Glutamatergic neuron (in vitro differentiated cells): ENCODE data around the gene CCDC152. TPM values are rescaled to one million over a fixed set of nuclear protein-coding genes. Genes with fewer than 3 reads are reported as not detected.

Source experiments
- DNase-seq: peaks from one replicate; pipeline ENCODE4 v3.0.0; 2022
- H3K27ac Mint-ChIP-seq: one replicate; pipeline ENCODE4 v1.8.0; 2020; ENCODE audit warnings: mild to moderate bottlenecking, mixed read lengths, inconsistent platforms; ENCODE audit not compliant: unreplicated experiment
- H3K27me3 Mint-ChIP-seq: one replicate; pipeline ENCODE4 v1.8.0; 2020; ENCODE audit warnings: mild to moderate bottlenecking, moderate library complexity, mixed read lengths, inconsistent platforms; ENCODE audit not compliant: unreplicated experiment
- H3K36me3 Mint-ChIP-seq: one replicate; pipeline ENCODE4 v1.8.0; 2020; ENCODE audit warnings: mild to moderate bottlenecking, mixed read lengths, inconsistent platforms; ENCODE audit not compliant: unreplicated experiment
- H3K4me1 Mint-ChIP-seq: one replicate; pipeline ENCODE4 v1.8.0; 2020; ENCODE audit warnings: mild to moderate bottlenecking, low read depth, mixed read lengths, inconsistent platforms; ENCODE audit not compliant: unreplicated experiment
- H3K4me3 Mint-ChIP-seq: one replicate; pipeline ENCODE4 v1.8.0; 2020; ENCODE audit warnings: mild to moderate bottlenecking, mixed read lengths, inconsistent platforms; ENCODE audit not compliant: unreplicated experiment
- H3K9me3 Mint-ChIP-seq: one replicate; pipeline ENCODE4 v1.8.0; 2020; ENCODE audit warnings: mild to moderate bottlenecking, moderate library complexity, mixed read lengths, inconsistent platforms; ENCODE audit not compliant: unreplicated experiment
- total RNA-seq: library from RNA; stranded (reverse); fragmentation: NEBNext Ultra II Directional; extraction: Animal tissue kit (Norgen Biotek cat#: 25700); gene quantifications from one replicate; pipeline ENCODE4 v1.2.1, GENCODE V29; 2021; ENCODE audit not compliant: unreplicated experiment
- TF ChIP-seq, protein P1 (sequence below): fragments of 200-600 bp; sonication (generic); IDR thresholded peaks from one replicate; pipeline ENCODE4 v1.5.0; 2021; ENCODE audit not compliant: partially characterized antibody, unreplicated experiment

The CCDC152 gene
- total RNA-seq, 1 donor from 2014 or later, result 13.4 TPM

DNA sequence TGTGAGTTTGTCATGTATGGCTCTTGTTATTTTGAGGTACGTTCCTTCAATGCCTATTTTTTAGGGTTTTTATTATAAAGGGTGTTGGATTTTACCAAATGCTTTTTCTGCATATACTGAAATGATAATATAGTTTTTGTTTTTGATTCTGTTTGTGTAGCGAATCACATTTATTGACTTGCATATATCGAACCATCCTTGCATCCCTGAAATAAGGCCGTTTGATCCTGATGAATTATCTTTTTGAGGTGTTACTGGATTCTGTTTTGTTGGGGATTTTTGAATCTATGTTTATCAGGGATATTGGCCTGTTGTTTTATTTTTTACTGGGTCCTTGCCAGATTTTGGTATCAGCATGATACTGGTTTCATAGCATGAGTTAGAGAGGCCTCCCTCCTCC, 29.1 kb downstream of the CCDC152 start:
- H3K9me3 Mint-ChIP-seq, result peaks cover 3% of the 10 kb centered on the region

DNA sequence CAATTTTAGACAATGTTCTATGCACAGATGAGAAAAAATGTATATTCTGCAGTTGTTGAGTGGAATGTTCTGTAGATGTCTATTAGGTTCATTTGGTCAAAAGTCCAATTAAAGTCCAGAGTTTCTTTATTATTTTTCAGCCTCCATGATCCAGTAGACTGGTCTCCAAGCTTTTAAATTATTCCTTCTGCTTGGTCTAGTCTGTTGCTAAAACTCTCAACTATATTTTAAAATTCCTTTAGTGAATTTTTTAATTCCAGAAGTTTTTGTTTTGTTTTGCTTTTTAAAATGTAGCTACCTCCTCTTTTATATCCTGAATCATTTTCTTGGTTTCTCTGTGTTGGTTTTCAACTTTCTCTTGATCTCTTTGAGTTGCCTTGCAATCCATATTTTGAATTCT, 30.5 kb downstream of the CCDC152 start:
- Mint-ChIP-seq H3K36me3 (peaks cover 43% of the 10 kb centered on the region), H3K4me1 (no peaks in the 10 kb centered on the region), H3K4me3 (no peak overlapping the region), H3K9me3 (peaks cover 3% of the 10 kb centered on the region), H3K27ac (no peak overlapping the region), H3K27me3 (no peaks in the 10 kb centered on the region)
- TF ChIP-seq, protein P1, sequence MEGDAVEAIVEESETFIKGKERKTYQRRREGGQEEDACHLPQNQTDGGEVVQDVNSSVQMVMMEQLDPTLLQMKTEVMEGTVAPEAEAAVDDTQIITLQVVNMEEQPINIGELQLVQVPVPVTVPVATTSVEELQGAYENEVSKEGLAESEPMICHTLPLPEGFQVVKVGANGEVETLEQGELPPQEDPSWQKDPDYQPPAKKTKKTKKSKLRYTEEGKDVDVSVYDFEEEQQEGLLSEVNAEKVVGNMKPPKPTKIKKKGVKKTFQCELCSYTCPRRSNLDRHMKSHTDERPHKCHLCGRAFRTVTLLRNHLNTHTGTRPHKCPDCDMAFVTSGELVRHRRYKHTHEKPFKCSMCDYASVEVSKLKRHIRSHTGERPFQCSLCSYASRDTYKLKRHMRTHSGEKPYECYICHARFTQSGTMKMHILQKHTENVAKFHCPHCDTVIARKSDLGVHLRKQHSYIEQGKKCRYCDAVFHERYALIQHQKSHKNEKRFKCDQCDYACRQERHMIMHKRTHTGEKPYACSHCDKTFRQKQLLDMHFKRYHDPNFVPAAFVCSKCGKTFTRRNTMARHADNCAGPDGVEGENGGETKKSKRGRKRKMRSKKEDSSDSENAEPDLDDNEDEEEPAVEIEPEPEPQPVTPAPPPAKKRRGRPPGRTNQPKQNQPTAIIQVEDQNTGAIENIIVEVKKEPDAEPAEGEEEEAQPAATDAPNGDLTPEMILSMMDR, result no peak
- DNase-seq, result no peak

More for the DNA sequence above, 29.1 kb downstream of the CCDC152 start:
- no peak overlapping the region for H3K4me3 Mint-ChIP-seq
- no peak for DNase-seq
- H3K27me3 Mint-ChIP-seq, result no peaks in the 10 kb centered on the region
- peaks cover 43% of the 10 kb centered on the region for H3K36me3 Mint-ChIP-seq
- TF ChIP-seq, protein P1, result no peak
- no peak overlapping the region for H3K27ac Mint-ChIP-seq
- H3K4me1 Mint-ChIP-seq, result no peaks in the 10 kb centered on the region

DNA sequence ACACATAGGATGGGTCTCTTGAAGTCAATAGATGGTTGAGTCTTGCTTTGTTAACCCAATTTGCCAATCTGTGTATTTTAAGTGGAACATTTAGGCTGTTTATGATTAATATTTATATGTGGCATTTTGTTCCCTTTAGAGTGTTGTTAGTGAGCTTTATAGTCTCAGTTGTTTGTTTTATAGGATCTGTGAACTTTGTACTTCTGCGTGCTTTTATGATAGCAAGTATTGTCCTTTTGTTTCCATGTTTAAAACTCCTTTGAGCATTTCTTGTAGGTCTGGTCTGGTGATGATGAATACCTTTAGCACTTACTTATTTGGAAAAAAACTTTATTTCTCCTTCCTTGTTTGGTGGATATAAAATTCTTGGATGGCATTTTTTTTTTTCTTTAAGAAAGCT, 31.2 kb downstream of the CCDC152 start:
- Mint-ChIP-seq H3K9me3 (peaks cover 3% of the 10 kb centered on the region), H3K4me1 (peaks cover 3% of the 10 kb centered on the region), H3K36me3 (peaks cover 43% of the 10 kb centered on the region), H3K4me3 (no peak overlapping the region), H3K27me3 (no peaks in the 10 kb centered on the region), H3K27ac (no peak overlapping the region)
- DNase-seq, result no peak
- TF ChIP-seq, protein P1, result no peak

DNA sequence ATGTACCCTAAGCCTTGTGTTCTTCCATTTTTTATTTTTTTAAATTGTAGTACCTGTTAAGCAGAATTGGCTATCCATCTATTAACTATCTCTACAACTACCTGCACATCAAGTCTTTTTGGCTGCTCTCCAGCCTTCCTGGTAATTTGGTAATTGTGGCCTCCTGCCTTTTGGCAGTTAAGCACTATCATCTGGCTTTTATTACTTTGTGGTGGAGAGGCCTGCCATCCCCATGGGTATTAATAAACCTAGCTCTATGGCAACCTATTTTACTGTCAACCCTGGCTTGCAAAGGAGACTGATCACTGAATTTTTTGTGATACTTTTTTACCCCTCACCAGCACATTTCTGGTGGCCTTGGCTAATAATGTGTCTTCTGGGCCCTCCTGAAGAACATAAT, 34.5 kb downstream of the CCDC152 start:
- Mint-ChIP-seq H3K9me3 (no peaks in the 10 kb centered on the region), H3K27ac (no peak overlapping the region), H3K36me3 (peaks cover 30% of the 10 kb centered on the region), H3K4me1 (peaks cover 4% of the 10 kb centered on the region), H3K27me3 (no peaks in the 10 kb centered on the region), H3K4me3 (no peak overlapping the region)
- TF ChIP-seq, protein P1, result no peak
- DNase-seq, result no peak

DNA sequence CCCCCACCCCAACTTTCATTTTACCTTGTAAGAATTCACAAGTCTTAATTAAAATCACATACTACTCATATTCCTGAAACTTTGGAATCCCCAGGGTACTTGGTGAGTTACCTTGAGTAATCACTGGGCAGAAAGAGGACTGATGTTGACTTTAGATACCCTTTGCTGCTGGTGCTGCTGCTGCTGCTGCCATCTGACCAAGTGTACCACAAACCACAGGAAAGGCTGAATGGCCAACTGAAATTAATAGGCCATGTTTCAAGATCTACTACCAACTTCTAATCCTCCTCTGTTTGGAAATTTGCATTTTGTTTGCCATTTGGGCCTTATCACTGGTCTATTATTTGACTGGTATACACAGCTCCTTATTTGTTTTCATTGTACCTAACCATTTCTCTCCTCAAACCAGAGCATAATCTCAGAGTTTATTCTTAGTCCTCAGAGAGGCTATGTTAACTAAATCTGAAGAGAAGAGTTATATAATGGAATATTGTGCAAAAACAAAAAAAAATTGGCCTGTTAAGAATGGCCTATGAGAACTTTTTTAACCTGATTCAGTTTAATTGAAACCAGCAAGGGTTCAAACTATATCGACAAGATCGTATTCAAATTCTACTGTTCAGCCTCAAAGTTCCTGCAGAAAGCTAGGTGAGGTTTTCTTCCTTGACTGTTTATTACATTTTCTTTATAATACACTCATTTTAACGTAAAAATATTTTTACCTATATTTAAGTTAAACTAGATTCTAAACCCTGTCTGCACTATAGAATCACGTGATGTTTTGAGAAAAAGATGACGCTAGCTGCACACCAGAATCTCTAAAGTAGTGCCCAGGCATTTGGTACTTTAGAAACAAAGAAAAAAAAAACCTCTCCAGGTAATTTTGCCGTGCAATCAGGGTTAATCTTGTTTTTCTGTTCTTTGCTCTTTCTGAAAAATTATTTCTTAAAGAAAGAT, 41.9 kb downstream of the CCDC152 start:
- TF ChIP-seq, protein P1, result no peak
- H3K27ac Mint-ChIP-seq, result no peak overlapping the region
- no peaks in the 10 kb centered on the region for H3K4me1 Mint-ChIP-seq
- no peaks in the 10 kb centered on the region for H3K9me3 Mint-ChIP-seq
- H3K4me3 Mint-ChIP-seq, result no peak overlapping the region
- H3K27me3 Mint-ChIP-seq, result peaks cover 2% of the 10 kb centered on the region
- peaks cover 11% of the 10 kb centered on the region for H3K36me3 Mint-ChIP-seq
- no peak for DNase-seq
